AG04449 (cell line): Measurements from ENCODE around the gene MAST1.
"Not testable (repeated sequence)": the region's sequence is repeated elsewhere in the genome, so short reads cannot be mapped to it uniquely, and the experiment has no call there.

ENCODE experiments used
- CTCF ChIA-PET: fragments of 350-600 bp; formaldehyde crosslinking; extraction: SDS; loops from one replicate; lab custom pipeline; 2021; ENCODE audit warnings: antibody characterized with exemption; lab: Yijun Ruan, JAX
- POLR2A ChIA-PET: fragments of 400-600, 350-600 bp; formaldehyde crosslinking; extraction: SDS; loops from one replicate; lab custom pipeline; 2020; ENCODE audit warnings: antibody characterized with exemption, inconsistent platforms; lab: Yijun Ruan, JAX
- DNase-seq: peaks from one replicate; pipeline ENCODE4 v3.0.0-alpha.2; 2010; ENCODE audit warnings: low read depth, low spot score
- H3K4me3 ChIP-seq: 2 replicates; pipeline ENCODE4 v1.5.1; 2011; ENCODE audit warnings: low read depth, mild to moderate bottlenecking, control low read depth, low read length
- CTCF ChIP-seq: IDR thresholded peaks from one replicate; pipeline ENCODE4 v1.5.1; 2011; ENCODE audit warnings: mild to moderate bottlenecking, moderate library complexity, low read length, control low read depth, inconsistent platforms; ENCODE audit not compliant: insufficient read depth; ENCODE audit errors: missing control alignments

MAST1 gene

GRCh38 chr19:12841094-12841493, 2.8 kb downstream of the MAST1 start:
- H3K4me3 ChIP-seq: peak overlapping the region; percentile 42
- DNase-seq: no peak
- ChIA-PET POLR2A (no interaction called here), CTCF (interaction anchor here (1.0 to 1.7 kb wide), 2 partner anchors 75 to 81 kb away, joined by 3 to 4 read pairs; no protein-coding TSS in a partner anchor)
- no peak for TF ChIP-seq CTCF

- DNase-seq: no peak
- no peak overlapping the region for H3K4me3 ChIP-seq
- ChIA-PET CTCF (interaction anchor here (1.0 to 1.7 kb wide), 2 partner anchors 77 to 82 kb away, joined by 4 read pairs; no protein-coding TSS in a partner anchor), POLR2A (no interaction called here)
- no peak for TF ChIP-seq CTCF
These were observed 4.2 kb downstream of the MAST1 start for GRCh38 chr19:12842511-12842910.

DNA sequence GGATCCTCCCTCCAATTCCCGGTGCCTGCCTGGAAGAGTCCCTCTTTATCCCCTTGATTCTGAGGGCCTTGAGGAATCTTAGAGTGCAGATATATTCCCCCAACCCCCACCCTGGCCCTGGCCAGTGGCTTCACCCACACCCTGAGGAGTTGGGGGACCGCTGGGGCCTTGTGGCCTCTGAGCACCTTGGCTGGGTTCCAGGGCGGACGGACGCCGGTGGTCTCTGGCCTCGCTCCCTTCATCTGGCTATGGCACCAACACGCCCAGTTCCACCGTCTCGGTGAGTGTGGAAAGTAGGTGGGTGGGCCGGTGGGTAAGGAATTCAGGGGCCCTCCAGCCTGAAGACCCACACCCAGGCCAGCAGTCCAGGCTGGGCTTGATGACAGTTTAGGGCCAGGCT, 5.0 kb downstream of the MAST1 start:
- TF ChIP-seq CTCF: no peak
- H3K4me3 ChIP-seq: no peak overlapping the region
- ChIA-PET CTCF (interaction anchor here (1.5 to 10.5 kb wide), 2 partner anchors 15 to 81 kb away, joined by 3 to 425 read pairs; no protein-coding TSS in a partner anchor), POLR2A (no interaction called here)
- no peak for DNase-seq

DNA sequence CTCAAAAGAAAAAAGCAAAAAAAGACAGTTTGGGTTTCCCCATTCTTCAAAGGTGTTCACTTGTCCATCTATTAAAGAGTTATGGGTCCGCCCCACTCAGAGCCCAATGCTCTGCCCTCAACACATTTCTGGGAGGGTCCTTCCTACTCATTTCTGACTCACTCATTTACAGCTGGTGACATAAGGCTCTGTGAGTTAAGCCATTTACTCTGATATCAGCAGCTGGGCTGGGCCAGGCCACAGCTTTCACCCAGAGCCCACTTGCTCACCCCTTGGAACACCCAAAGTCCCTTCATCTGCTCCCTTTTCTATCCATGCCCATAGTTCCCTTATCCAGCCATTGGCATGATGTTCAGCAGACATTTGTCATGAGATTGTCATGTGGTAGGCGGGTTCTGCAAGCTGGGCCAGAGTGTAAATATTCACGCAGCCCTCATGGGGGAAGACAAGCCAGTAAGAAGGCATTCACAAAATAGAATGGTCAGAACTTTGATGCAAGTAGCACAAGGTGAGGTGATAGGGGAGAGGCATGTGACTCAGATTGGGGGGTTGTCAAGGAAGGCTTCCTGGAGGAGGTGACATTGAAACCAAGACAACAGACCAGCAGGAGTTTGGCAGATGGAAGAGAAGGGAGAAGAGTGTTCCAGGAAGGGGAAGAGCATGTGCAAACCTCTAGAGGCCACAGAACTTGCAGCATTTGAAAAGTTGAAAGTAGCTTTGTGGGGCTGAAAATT, 5.9 kb downstream of the MAST1 start:
- ChIA-PET CTCF (interaction anchor here (1.3 to 10.5 kb wide), 5 partner anchors 16 to 130 kb away, joined by 3 to 425 read pairs (median 4); no protein-coding TSS in a partner anchor), POLR2A (no interaction called here)
- TF ChIP-seq CTCF: no peak
- no peak for DNase-seq
- H3K4me3 ChIP-seq: no peak overlapping the region

GRCh38 chr19:12846613-12847012, 8.3 kb downstream of the MAST1 start:
- not testable (repeated sequence) for H3K4me3 ChIP-seq, DNase-seq
- ChIA-PET CTCF (interaction anchor here (0.7 to 10.5 kb wide), 32 partner anchors 8 to 283 kb away, joined by 3 to 425 read pairs (median 13); partner anchors contain the start of genes CALR, DNASE2, FBXW9 and GCDH), POLR2A (interaction anchor here (0.5 to 1.3 kb wide), 2 partner anchors 40 to 86 kb away, joined by 3 read pairs; partner anchors contain the start of gene RNASEH2A)

- peak overlapping the region; percentile 42 for H3K4me3 ChIP-seq
- peak; percentile 98 for TF ChIP-seq CTCF
- ChIA-PET POLR2A (interaction anchor here (0.5 to 1.3 kb wide), 4 partner anchors 41 to 150 kb away, joined by 3 to 4 read pairs (median 3); partner anchors contain the start of genes FBXW9, JUNB and RNASEH2A), CTCF (interaction anchor here (0.6 to 10.5 kb wide), 62 partner anchors 9 to 756 kb away, joined by 3 to 425 read pairs (median 5); partner anchors contain the start of genes CALR, DHPS, DNASE2 and FBXW9)
- peak; percentile 5 for DNase-seq
These were observed 9.1 kb downstream of the MAST1 start for GRCh38 chr19:12847159-12848139.
